ENCODE measurements around the gene RABGGTA. TPM values are rescaled to one million over a fixed set of nuclear protein-coding genes. Genes with fewer than 3 reads are reported as not detected.

Gene RABGGTA
- total RNA-seq, 1 experiment from 2014 or later = 27.1 TPM

DNA sequence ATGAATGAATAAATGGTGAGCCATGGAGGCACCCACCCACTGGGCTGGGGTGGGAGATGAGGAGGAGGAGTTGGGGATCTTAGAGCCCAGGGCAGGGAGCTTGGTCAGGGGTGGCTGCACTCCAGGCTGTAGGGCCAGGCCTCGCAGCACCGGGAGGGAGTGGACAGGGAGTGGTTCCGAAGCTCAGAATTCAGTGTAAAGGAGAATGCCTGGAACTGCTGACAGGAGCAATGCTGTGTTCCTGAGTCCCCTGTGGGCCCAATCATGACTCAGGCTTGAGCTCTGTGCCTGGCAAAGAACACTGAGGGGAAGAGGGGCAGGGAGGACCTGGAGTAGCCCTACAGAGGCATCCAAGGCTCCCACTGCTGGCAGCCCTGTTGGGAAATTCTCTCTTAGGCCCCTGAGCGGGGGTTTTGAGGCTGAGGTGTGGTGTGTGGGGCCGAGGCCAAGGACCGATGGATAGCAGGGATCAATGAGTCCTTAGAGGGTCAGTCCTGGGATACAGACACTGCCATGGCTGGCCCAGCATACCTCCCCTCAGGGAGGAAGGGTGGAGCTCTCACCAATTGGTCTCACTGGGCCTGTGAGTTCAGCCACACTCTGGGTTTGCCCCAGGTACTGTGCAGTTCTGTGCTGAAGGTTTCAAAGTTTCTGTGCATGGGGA is 9.5 kb upstream of the RABGGTA start:
- Histone ChIP-seq H3K4me3 (ENCODE audit: low read depth, low read length) (no peak overlapping the region), H3K36me3 (ENCODE audit: control insufficient read depth, insufficient read depth, low read length) (no peaks in the 10 kb centered on the region), H3K9me3 (no peaks in the 10 kb centered on the region), H3K4me1 (no peaks in the 10 kb centered on the region), H3K27me3 (replicated peaks; ENCODE audit: control insufficient read depth, insufficient read depth, low read length) (no peaks in the 10 kb centered on the region)
- POLR2A ChIA-PET = no interaction called here
- H3K27me3 Mint-ChIP-seq (ENCODE audit: insufficient read depth, unreplicated experiment) = no peaks in the 10 kb centered on the region
- BruUV-seq (replicated peaks) = no TSS peak
- CTCF ChIA-PET = interaction anchor here (1.6 kb wide), 1 partner anchor 10 kb away, joined by 5 read pairs; the partner anchor contains the start of gene RABGGTA
- intact Hi-C loops (cut with micrococcal nuclease; ENCODE audit: unreplicated experiment) = no loop called here
- no peak overlapping the region for H3K27ac Mint-ChIP-seq (ENCODE audit: unreplicated experiment)
- H3K36me3 Mint-ChIP-seq (ENCODE audit: insufficient read depth, unreplicated experiment) = no peaks in the 10 kb centered on the region
- no peaks in the 10 kb centered on the region for H3K9me3 Mint-ChIP-seq (ENCODE audit: unreplicated experiment)
- DNase-seq = no peak
- H3K4me1 Mint-ChIP-seq (ENCODE audit: low read depth, unreplicated experiment) = no peaks in the 10 kb centered on the region
- H3K4me3 Mint-ChIP-seq (ENCODE audit: unreplicated experiment) = no peak overlapping the region
- TF ChIP-seq, protein P1, sequence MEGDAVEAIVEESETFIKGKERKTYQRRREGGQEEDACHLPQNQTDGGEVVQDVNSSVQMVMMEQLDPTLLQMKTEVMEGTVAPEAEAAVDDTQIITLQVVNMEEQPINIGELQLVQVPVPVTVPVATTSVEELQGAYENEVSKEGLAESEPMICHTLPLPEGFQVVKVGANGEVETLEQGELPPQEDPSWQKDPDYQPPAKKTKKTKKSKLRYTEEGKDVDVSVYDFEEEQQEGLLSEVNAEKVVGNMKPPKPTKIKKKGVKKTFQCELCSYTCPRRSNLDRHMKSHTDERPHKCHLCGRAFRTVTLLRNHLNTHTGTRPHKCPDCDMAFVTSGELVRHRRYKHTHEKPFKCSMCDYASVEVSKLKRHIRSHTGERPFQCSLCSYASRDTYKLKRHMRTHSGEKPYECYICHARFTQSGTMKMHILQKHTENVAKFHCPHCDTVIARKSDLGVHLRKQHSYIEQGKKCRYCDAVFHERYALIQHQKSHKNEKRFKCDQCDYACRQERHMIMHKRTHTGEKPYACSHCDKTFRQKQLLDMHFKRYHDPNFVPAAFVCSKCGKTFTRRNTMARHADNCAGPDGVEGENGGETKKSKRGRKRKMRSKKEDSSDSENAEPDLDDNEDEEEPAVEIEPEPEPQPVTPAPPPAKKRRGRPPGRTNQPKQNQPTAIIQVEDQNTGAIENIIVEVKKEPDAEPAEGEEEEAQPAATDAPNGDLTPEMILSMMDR (IDR thresholded peaks at IDR 0.05; ENCODE audit: insufficient read depth in 1 of 2, low read depth in 1 of 2, low read length in 1 of 2, severe bottlenecking in 1 of 2, unreplicated experiment in 1 of 2) = no peak

DNA sequence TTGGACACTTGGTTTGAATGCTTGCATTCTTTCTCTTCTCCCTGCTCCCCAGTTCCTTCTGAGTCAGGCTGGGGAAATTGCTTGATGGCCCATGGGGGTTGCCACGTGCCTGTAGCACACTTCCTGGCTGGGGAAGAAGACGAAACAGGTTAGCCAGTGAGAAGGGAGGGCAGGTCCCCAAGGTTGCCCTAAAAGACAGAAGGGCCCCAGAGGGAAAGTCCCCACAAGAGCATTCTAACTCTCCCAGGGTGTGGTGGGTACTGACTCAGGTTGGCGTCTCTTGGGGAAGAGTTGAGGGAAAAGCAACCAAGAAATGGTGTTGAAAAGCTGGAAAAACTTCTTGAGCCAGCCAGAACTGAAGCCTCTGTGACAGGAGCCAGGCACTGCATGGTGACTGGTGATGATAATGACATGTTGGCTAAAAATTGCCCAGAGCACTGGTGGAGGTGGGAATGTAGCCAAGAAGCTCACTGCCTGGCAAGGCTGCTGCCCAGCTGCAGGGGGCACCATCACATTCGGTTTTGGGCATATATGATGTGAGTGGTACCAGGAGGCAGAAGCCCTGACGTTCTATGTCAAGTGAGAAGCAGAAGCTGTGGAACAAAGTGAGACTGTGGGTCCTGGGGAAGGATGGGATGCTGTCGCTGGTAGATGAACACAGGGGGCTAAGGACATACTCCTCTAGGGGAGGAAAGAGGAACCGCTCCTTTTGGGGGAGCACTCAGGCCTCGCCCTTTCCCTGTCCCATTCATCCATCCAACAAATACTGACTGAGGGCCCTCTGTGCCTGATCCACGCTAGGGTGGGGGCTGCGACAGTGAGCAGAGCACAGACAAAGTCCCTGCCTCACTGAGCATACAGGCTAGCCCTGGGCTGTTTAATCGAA is 8.1 kb upstream of the RABGGTA start:
- DNase-seq = no peak
- no peak overlapping the region for H3K4me3 Mint-ChIP-seq (ENCODE audit: unreplicated experiment)
- no peaks in the 10 kb centered on the region for H3K9me3 Mint-ChIP-seq (ENCODE audit: unreplicated experiment)
- ChIA-PET CTCF (interaction anchor here (0.6 to 1.6 kb wide), 5 partner anchors 8 to 51 kb away, joined by 3 to 5 read pairs (median 3); partner anchors contain the start of gene RABGGTA), POLR2A (no interaction called here)
- no TSS peak for BruUV-seq (replicated peaks)
- H3K27ac Mint-ChIP-seq (ENCODE audit: unreplicated experiment) = no peak overlapping the region
- TF ChIP-seq, protein P1 (IDR thresholded peaks at IDR 0.05; ENCODE audit: insufficient read depth in 1 of 2, low read depth in 1 of 2, low read length in 1 of 2, severe bottlenecking in 1 of 2, unreplicated experiment in 1 of 2) = no peak
- no peaks in the 10 kb centered on the region for H3K4me1 Mint-ChIP-seq (ENCODE audit: low read depth, unreplicated experiment)
- no peaks in the 10 kb centered on the region for H3K4me1 ChIP-seq
- H3K27me3 ChIP-seq (replicated peaks; ENCODE audit: control insufficient read depth, insufficient read depth, low read length) = no peaks in the 10 kb centered on the region
- no peaks in the 10 kb centered on the region for H3K27me3 Mint-ChIP-seq (ENCODE audit: insufficient read depth, unreplicated experiment)
- H3K9me3 ChIP-seq = no peaks in the 10 kb centered on the region
- intact Hi-C loops (cut with micrococcal nuclease; ENCODE audit: unreplicated experiment) = no loop called here
- no peaks in the 10 kb centered on the region for H3K36me3 Mint-ChIP-seq (ENCODE audit: insufficient read depth, unreplicated experiment)
- H3K36me3 ChIP-seq (ENCODE audit: control insufficient read depth, insufficient read depth, low read length) = no peaks in the 10 kb centered on the region
- H3K4me3 ChIP-seq (ENCODE audit: low read depth, low read length) = no peak overlapping the region

DNA sequence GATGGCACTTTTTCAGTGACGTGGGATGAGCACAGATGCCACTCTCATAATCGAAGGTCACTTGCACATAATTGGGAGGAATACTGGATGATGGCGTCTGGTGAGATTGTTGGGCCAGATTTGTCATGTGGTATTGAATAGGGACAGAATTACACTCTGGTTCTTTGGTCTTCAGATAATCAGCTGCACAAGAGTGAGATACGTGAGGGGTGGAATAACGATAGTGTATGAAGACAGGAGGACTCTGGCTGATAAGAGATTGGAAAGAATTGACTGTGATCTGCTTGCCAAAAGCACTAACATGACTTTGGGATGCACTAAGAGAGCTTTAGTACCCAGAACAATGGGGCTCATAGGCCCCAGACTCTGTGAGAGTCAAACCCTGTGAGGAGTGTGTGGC is 7.0 kb upstream of the RABGGTA start:
- TF ChIP-seq, protein P1 (IDR thresholded peaks at IDR 0.05; ENCODE audit: insufficient read depth in 1 of 2, low read depth in 1 of 2, low read length in 1 of 2, severe bottlenecking in 1 of 2, unreplicated experiment in 1 of 2) = no peak
- H3K27ac Mint-ChIP-seq (ENCODE audit: unreplicated experiment) = no peak overlapping the region
- no peaks in the 10 kb centered on the region for H3K4me1 Mint-ChIP-seq (ENCODE audit: low read depth, unreplicated experiment)
- Histone ChIP-seq H3K9me3 (no peaks in the 10 kb centered on the region), H3K36me3 (ENCODE audit: control insufficient read depth, insufficient read depth, low read length) (no peaks in the 10 kb centered on the region), H3K4me1 (no peaks in the 10 kb centered on the region; the same call in 1 of the 2 replicates), H3K27me3 (replicated peaks; ENCODE audit: control insufficient read depth, insufficient read depth, low read length) (no peaks in the 10 kb centered on the region), H3K4me3 (ENCODE audit: low read depth, low read length) (no peak overlapping the region)
- no peaks in the 10 kb centered on the region for H3K27me3 Mint-ChIP-seq (ENCODE audit: insufficient read depth, unreplicated experiment)
- CTCF ChIA-PET = no interaction called here
- no peak for DNase-seq
- POLR2A ChIA-PET = no interaction called here
- H3K36me3 Mint-ChIP-seq (ENCODE audit: insufficient read depth, unreplicated experiment) = no peaks in the 10 kb centered on the region
- intact Hi-C loops (cut with micrococcal nuclease; ENCODE audit: unreplicated experiment) = no loop called here
- H3K4me3 Mint-ChIP-seq (ENCODE audit: unreplicated experiment) = no peak overlapping the region
- H3K9me3 Mint-ChIP-seq (ENCODE audit: unreplicated experiment) = no peaks in the 10 kb centered on the region
- BruUV-seq (replicated peaks) = no TSS peak
